GM13977 (cell line): ENCODE measurements around the gene TRIM71.

Experiments used
- DNase-seq: peaks from one replicate; pipeline ENCODE4 v3.0.0; 2012; ENCODE audit warnings: low spot score
- CTCF ChIP-seq: IDR thresholded peaks from 2 replicates; pipeline ENCODE4 v1.5.1; 2012; ENCODE audit warnings: mild to moderate bottlenecking, control low read depth; ENCODE audit not compliant: insufficient read depth; ENCODE audit errors: extremely low read depth, missing control alignments
- in situ Hi-C: fragments of 300-500 bp; cut with MboI; formaldehyde crosslinking; loops from one replicate; pipeline ENCODE4 v1.12.0; 2022; ENCODE audit warnings: low sequenced_read_pairs, low pct_unique_long_range_greater_than_20kb, mixed read lengths, inconsistent platforms; ENCODE audit not compliant: unreplicated experiment

Gene TRIM71

GRCh38 chr3:32856901-32857507, 39.2 kb downstream of the TRIM71 start:
- in situ Hi-C loops: no loop called here
- TF ChIP-seq CTCF: no peak
- DNase-seq: no peak

GRCh38 chr3:32857921-32858320, 40.1 kb downstream of the TRIM71 start:
- no peak for TF ChIP-seq CTCF
- no peak for DNase-seq
- in situ Hi-C loops: no loop called here

GRCh38 chr3:32859604-32860237, 41.9 kb downstream of the TRIM71 start:
- TF ChIP-seq CTCF: no peak
- in situ Hi-C loops: no loop called here

GRCh38 chr3:32860499-32860898, 42.7 kb downstream of the TRIM71 start:
- no peak for TF ChIP-seq CTCF
- in situ Hi-C loops: no loop called here
- no peak for DNase-seq

More at GRCh38 chr3:32859604-32860237, 41.9 kb downstream of the TRIM71 start:
- DNase-seq: no peak

- in situ Hi-C loops: no loop called here
- TF ChIP-seq CTCF: no peak
- DNase-seq: no peak
Observed at GRCh38 chr3:32861681-32862080, 43.9 kb downstream of the TRIM71 start.

- no peak for DNase-seq
- in situ Hi-C loops: no loop called here
- no peak for TF ChIP-seq CTCF
Observed at GRCh38 chr3:32862247-32862935, 44.6 kb downstream of the TRIM71 start.
